Vagina (tissue), 2 donors: ENCODE measurements around the gene KDM2A. TPM values are rescaled to one million over a fixed set of nuclear protein-coding genes. Genes with fewer than 3 reads are reported as not detected.

Experiments
- DNase-seq, 2 donors: peaks; one replicate each; pipeline ENCODE4 v3.0.0-alpha.2; 2017; ENCODE audit errors: extremely low spot score in 2 of 2
- H3K27ac ChIP-seq: fragments of 200-600 bp; sonication (generic); one replicate; pipeline ENCODE4 v1.5.1; 2019
- H3K27me3 ChIP-seq: fragments of 200-600 bp; sonication (generic); one replicate; pipeline ENCODE4 v1.5.1; 2019
- H3K36me3 ChIP-seq, 2 donors: fragments of 200-600 bp; sonication (generic); one replicate each; pipeline ENCODE4 v1.5.1; 2017 to 2019
- H3K4me1 ChIP-seq: fragments of 200-600 bp; sonication (generic); one replicate; pipeline ENCODE4 v1.5.1; 2019
- H3K4me3 ChIP-seq, 2 donors: fragments of 200-600 bp; sonication (generic); 1 replicate in 1 of 2; 2 replicates in 1 of 2; pipeline ENCODE4 v1.5.1; 2016 to 2019
- H3K9me3 ChIP-seq: fragments of 200-600 bp; sonication (generic); one replicate; pipeline ENCODE4 v1.5.1; 2019
- CTCF ChIP-seq, 3 experiments: fragments of 450-650 bp in 2 of 3; fragments of 200-600 bp in 1 of 3; sonication (generic) in 1 of 3; IDR thresholded peaks; one replicate each; pipeline ENCODE4 v1.5.1; 2017 to 2019; ENCODE audit warnings: antibody characterized with exemption in 3 of 3, mild to moderate bottlenecking in 2 of 3, moderate library complexity in 2 of 3
- POLR2A ChIP-seq, 2 donors: fragments of 450-650 bp; IDR thresholded peaks; one replicate each; pipeline ENCODE4 v1.6.1; 2017; ENCODE audit warnings: antibody characterized with exemption in 2 of 2, mild to moderate bottlenecking in 2 of 2, moderate library complexity in 2 of 2
- POLR2AphosphoS5 ChIP-seq, 2 donors: sonication (generic); formaldehyde crosslinking; IDR thresholded peaks; one replicate each; pipeline ENCODE4 v1.9.0; 2017; ENCODE audit warnings: antibody characterized with exemption in 2 of 2, mild to moderate bottlenecking in 2 of 2, low read depth in 1 of 2; ENCODE audit not compliant: insufficient read depth in 1 of 2
- intact Hi-C: fragments of 100-400 bp; cut with DNase I; formaldehyde crosslinking; loops from one replicate; pipeline ENCODE4 v1.15.1; 2023
- total RNA-seq: library from RNA; depleted of rRNA; stranded (reverse); fragments of >200 nt; gene quantifications from one replicate; pipeline ENCODE4 v1.2.3, GENCODE V29; 2016

KDM2A gene
- total RNA-seq, 1 donor from 2014 or later, result 51.8 TPM

- Histone ChIP-seq H3K27ac (no peak overlapping the region), H3K9me3 (no peaks in the 10 kb centered on the region), H3K27me3 (no peaks in the 10 kb centered on the region), H3K4me1 (peaks cover 15% of the 10 kb centered on the region), H3K36me3 (no peaks in the 10 kb centered on the region), H3K4me3 (no peak overlapping the region)
- TF ChIP-seq CTCF (IDR thresholded peaks at IDR 0.05) (no peak), POLR2A (IDR thresholded peaks at IDR 0.05) (no peak), POLR2AphosphoS5 (IDR thresholded peaks at IDR 0.05; ENCODE audit: insufficient read depth in 1 of 2, low read depth in 1 of 2) (no peak)
- no peak for DNase-seq
- intact Hi-C loops, result no loop called here
Observed at GRCh38 chr11:67076202-67076601, 42.9 kb upstream of the KDM2A start.

- intact Hi-C loops, result no loop called here
- Histone ChIP-seq H3K27me3 (no peaks in the 10 kb centered on the region), H3K36me3 (no peaks in the 10 kb centered on the region), H3K27ac (no peak overlapping the region), H3K9me3 (no peaks in the 10 kb centered on the region), H3K4me1 (peaks cover 22% of the 10 kb centered on the region), H3K4me3 (no peak overlapping the region)
- no peak for DNase-seq
- TF ChIP-seq POLR2A (IDR thresholded peaks at IDR 0.05) (no peak), CTCF (IDR thresholded peaks at IDR 0.05) (no peak), POLR2AphosphoS5 (IDR thresholded peaks at IDR 0.05; ENCODE audit: insufficient read depth in 1 of 2, low read depth in 1 of 2) (no peak)
Observed at GRCh38 chr11:67079065-67079705, 39.9 kb upstream of the KDM2A start.

DNA sequence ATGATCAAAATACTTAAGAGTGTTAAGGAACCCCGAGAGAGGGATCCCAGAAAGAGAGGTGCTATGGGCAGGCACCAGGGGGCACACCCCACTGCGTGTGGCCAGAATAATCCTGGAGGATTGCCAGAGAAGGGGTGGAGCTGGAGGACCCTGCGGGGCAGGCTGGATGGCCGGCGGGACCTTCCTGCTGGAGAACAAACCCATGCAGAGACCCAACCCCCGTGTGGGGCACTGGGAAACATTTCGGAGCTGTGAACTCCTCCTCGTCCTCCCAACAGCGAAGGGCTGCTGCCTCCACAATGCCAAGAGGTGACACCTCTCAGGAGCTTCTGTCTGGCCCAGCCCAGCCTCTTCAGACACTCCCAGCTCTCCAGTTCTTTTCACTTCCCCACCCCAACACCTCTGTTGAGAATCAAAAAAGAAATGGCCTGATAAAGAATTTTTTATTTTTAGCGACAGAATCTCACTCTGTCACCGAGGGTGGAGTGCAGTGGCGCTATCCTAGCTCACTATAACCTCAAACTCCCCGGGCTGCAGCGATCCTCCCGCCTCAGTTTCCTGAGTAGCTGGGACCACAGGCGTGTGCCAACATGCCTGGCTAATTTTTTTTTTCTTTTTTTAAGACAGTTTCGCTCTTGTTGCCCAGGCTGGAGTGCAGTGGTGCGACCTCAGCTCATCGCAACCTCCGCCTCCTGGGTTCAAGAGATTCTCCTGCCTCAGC is 36.8 kb upstream of the KDM2A start:
- H3K4me3 ChIP-seq, result no peak overlapping the region
- H3K27ac ChIP-seq, result no peak overlapping the region
- H3K36me3 ChIP-seq, result no peaks in the 10 kb centered on the region
- intact Hi-C loops, result loop anchor here (10.0 kb wide), 1 partner anchor 83 kb away; no protein-coding TSS in a partner anchor
- H3K9me3 ChIP-seq, result no peaks in the 10 kb centered on the region
- H3K4me1 ChIP-seq, result peaks cover 22% of the 10 kb centered on the region
- no peak for DNase-seq
- no peaks in the 10 kb centered on the region for H3K27me3 ChIP-seq
- TF ChIP-seq POLR2AphosphoS5 (IDR thresholded peaks at IDR 0.05; ENCODE audit: insufficient read depth in 1 of 2, low read depth in 1 of 2), result peak in 1 of 2 donors; percentile 7
- no peak for TF ChIP-seq CTCF (IDR thresholded peaks at IDR 0.05)

DNA sequence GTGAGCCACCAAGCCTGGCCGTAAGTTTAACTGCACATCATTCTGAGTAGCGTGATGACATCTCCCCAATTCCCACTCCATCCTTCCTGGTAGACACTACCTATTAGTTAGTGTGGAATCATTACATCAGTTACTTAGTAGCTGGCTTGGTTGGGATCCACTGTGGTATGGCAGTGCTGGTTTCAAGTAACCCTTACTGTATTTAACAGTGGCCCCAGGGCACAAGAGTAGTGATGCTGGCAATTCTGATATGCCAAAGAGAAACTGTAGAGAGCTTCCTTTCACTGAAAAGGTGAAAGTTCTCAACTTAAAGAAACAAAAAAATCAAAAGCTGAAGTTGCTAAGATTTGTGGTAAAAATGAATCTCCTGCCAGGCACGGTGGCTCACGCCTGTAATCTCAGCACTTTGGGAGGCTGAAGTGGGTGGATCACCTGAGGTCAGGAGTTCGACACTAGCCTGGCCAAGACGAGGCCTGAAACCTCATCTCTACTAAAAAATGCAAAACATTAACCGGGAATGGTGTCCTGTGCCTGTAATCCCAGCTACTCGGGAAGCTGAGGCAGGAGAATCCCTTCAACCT is 35.2 kb upstream of the KDM2A start:
- TF ChIP-seq CTCF (IDR thresholded peaks at IDR 0.05), result no peak
- no peak for TF ChIP-seq POLR2AphosphoS5 (IDR thresholded peaks at IDR 0.05; ENCODE audit: insufficient read depth in 1 of 2, low read depth in 1 of 2)
- no peak for TF ChIP-seq POLR2A (IDR thresholded peaks at IDR 0.05)
- H3K27me3 ChIP-seq, result no peaks in the 10 kb centered on the region
- intact Hi-C loops, result loop anchor here (10.0 kb wide), 1 partner anchor 81 kb away; no protein-coding TSS in a partner anchor
- H3K4me3 ChIP-seq, result no peak overlapping the region
- H3K9me3 ChIP-seq, result no peaks in the 10 kb centered on the region
- DNase-seq, result no peak
- no peak overlapping the region for H3K27ac ChIP-seq
- peaks cover 13% of the 10 kb centered on the region for H3K4me1 ChIP-seq
- no peaks in the 10 kb centered on the region for H3K36me3 ChIP-seq
